HL-60 (cell line): ENCODE results near the gene VASH2.

Experiments
- SPI1 ChIP-seq: IDR thresholded peaks from 2 replicates; pipeline ENCODE4 v1.6.1; 2012; ENCODE audit warnings: low read depth, mild to moderate bottlenecking, borderline replicate concordance
- TF ChIP-seq, protein P1 (sequence below): IDR thresholded peaks from one replicate; pipeline ENCODE4 v1.5.1; 2011; ENCODE audit warnings: low read length, control low read depth, inconsistent platforms; ENCODE audit not compliant: insufficient read depth

DNA sequence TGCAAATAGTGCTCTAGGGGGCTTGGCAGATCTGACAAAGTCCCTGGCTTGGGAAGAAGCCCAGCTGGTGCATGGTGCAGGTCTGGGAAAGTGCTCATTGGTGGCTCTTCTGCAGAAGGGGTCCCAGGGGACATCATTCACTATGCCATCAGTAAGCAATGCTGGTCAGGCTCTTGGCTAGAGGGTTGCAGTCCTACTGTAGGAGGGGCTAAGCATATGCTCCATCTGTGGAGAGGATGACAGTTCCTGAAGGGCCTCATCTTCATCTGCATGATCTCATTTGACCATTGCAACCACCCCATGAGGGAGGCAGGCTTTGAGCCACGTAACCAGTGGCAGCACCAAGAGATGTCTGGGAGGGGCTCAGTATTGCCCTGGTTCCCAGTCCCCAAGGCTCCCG, 31.5 kb upstream of the VASH2 start:
- TF ChIP-seq, protein P1, sequence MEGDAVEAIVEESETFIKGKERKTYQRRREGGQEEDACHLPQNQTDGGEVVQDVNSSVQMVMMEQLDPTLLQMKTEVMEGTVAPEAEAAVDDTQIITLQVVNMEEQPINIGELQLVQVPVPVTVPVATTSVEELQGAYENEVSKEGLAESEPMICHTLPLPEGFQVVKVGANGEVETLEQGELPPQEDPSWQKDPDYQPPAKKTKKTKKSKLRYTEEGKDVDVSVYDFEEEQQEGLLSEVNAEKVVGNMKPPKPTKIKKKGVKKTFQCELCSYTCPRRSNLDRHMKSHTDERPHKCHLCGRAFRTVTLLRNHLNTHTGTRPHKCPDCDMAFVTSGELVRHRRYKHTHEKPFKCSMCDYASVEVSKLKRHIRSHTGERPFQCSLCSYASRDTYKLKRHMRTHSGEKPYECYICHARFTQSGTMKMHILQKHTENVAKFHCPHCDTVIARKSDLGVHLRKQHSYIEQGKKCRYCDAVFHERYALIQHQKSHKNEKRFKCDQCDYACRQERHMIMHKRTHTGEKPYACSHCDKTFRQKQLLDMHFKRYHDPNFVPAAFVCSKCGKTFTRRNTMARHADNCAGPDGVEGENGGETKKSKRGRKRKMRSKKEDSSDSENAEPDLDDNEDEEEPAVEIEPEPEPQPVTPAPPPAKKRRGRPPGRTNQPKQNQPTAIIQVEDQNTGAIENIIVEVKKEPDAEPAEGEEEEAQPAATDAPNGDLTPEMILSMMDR = no peak
- TF ChIP-seq SPI1 = no peak
